Lower leg skin (tissue), 3 donors: ENCODE measurements around the gene YOD1.

ENCODE experiments used
- CTCF ChIP-seq, 3 donors: fragments of 450-650 bp; IDR thresholded peaks; one replicate each; pipeline ENCODE4 v1.5.1; 2016; ENCODE audit warnings: antibody characterized with exemption in 3 of 3, mild to moderate bottlenecking in 3 of 3, moderate library complexity in 2 of 3
- POLR2A ChIP-seq, 2 donors: fragments of 450-650 bp; IDR thresholded peaks; one replicate each; pipeline ENCODE4 v1.6.1; 2016 to 2017; ENCODE audit warnings: antibody characterized with exemption in 2 of 2, mild to moderate bottlenecking in 1 of 2, moderate library complexity in 1 of 2

GRCh38 chr1:207034208-207034607 is 16.8 kb downstream of the YOD1 start:
- TF ChIP-seq CTCF (IDR thresholded peaks at IDR 0.05) (no peak), POLR2A (IDR thresholded peaks at IDR 0.05) (no peak)
